BJ (cell line): ENCODE measurements around the gene XYLT1. TPM values are rescaled to one million over a fixed set of nuclear protein-coding genes. Genes with fewer than 3 reads are reported as not detected.

Experiments
- CTCF ChIA-PET: fragments of 350-600 bp; formaldehyde crosslinking; extraction: SDS; loops from one replicate; lab custom pipeline; 2021; ENCODE audit warnings: antibody characterized with exemption, inconsistent platforms; lab: Yijun Ruan, JAX
- POLR2A ChIA-PET: fragments of 300-600 bp; sonication (Branson Sonifier 250); formaldehyde crosslinking; extraction: SDS; loops from one replicate; lab custom pipeline; 2021; ENCODE audit warnings: antibody characterized with exemption; lab: Charles Lee
- DNase-seq: peaks from one replicate; pipeline ENCODE4 v3.0.0-alpha.2; 2011; ENCODE audit warnings: low read depth
- H3K27me3 ChIP-seq: 2 replicates; pipeline ENCODE4 v1.6.0; 2011; ENCODE audit warnings: low read length; ENCODE audit not compliant: control insufficient read depth, insufficient read depth
- H3K36me3 ChIP-seq: 2 replicates; pipeline ENCODE4 v1.5.1; 2011; ENCODE audit warnings: low read length; ENCODE audit not compliant: control insufficient read depth, insufficient read depth
- H3K4me3 ChIP-seq: 2 replicates; pipeline ENCODE4 v1.5.1; 2011; ENCODE audit warnings: low read depth, mild to moderate bottlenecking, control low read depth, low read length
- polyA plus RNA-seq: library from polyadenylated mRNA; depleted of rRNA; stranded (reverse); fragments of >200 nt; gene quantifications from 2 replicates; pipeline ENCODE4 v1.2.3, GENCODE V29; 2011
- TF ChIP-seq, protein P1 (sequence below): IDR thresholded peaks from 2 replicates; pipeline ENCODE4 v1.5.1; 2011; ENCODE audit warnings: low read depth, mild to moderate bottlenecking, control low read depth, inconsistent platforms, low read length, moderate library complexity; ENCODE audit not compliant: insufficient read depth

Gene XYLT1
- polyA plus RNA-seq, 1 experiment, result 15.9 TPM

DNA sequence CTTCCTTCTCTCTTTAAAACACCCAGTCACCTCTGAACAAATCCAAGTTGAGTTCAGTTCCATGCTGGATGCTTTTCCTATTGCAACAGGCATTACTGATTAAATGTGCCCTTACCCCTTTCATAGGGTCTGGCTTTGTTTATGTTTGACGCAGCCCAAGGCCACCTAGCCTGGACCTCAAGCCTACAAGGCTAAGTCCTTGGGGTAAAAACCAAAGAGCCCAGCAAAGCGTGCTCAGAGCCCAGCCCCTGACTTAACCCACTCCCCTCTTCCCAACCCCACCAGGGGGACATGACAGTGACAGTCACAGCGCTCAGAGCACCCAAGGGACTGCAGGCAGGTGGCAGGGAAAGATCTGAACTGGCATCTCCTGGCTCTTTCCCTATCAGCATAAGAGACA lies 200.6 kb downstream of the XYLT1 start:
- CTCF ChIA-PET, result interaction anchor here (0.6 kb wide), 1 partner anchor 197 kb away, joined by 3 read pairs; no protein-coding TSS in a partner anchor

DNA sequence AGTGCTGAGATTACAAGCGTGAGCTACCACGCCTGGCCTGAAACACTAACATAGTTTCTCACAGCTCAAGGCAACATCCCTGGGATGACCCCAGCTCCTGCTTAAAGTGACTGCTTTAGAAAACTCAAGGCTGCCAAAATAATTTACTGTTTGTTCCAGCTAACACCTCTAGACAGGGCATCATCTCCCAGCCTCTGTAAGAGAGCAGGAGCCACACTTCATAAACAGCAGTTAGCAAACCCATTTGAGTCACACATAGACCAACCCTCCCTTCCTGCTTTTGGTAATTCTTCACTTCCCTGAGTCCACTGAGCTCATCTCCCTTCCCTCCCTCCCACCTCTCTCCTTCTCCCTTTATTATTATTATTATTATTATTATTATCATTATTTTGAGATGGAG lies 201.3 kb downstream of the XYLT1 start:
- no peaks in the 10 kb centered on the region for H3K36me3 ChIP-seq
- DNase-seq, result no peak
- no peaks in the 10 kb centered on the region for H3K27me3 ChIP-seq
- ChIA-PET CTCF (interaction anchor here (0.6 kb wide), 1 partner anchor 198 kb away, joined by 3 read pairs; no protein-coding TSS in a partner anchor), POLR2A (no interaction called here)
- H3K4me3 ChIP-seq, result no peak overlapping the region
- TF ChIP-seq, protein P1, sequence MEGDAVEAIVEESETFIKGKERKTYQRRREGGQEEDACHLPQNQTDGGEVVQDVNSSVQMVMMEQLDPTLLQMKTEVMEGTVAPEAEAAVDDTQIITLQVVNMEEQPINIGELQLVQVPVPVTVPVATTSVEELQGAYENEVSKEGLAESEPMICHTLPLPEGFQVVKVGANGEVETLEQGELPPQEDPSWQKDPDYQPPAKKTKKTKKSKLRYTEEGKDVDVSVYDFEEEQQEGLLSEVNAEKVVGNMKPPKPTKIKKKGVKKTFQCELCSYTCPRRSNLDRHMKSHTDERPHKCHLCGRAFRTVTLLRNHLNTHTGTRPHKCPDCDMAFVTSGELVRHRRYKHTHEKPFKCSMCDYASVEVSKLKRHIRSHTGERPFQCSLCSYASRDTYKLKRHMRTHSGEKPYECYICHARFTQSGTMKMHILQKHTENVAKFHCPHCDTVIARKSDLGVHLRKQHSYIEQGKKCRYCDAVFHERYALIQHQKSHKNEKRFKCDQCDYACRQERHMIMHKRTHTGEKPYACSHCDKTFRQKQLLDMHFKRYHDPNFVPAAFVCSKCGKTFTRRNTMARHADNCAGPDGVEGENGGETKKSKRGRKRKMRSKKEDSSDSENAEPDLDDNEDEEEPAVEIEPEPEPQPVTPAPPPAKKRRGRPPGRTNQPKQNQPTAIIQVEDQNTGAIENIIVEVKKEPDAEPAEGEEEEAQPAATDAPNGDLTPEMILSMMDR, result no peak

More for the DNA sequence above, 200.6 kb downstream of the XYLT1 start:
- Histone ChIP-seq H3K27me3 (no peaks in the 10 kb centered on the region), H3K36me3 (no peaks in the 10 kb centered on the region), H3K4me3 (no peak overlapping the region)
- POLR2A ChIA-PET, result no interaction called here
- TF ChIP-seq, protein P1, result no peak
- DNase-seq, result no peak

DNA sequence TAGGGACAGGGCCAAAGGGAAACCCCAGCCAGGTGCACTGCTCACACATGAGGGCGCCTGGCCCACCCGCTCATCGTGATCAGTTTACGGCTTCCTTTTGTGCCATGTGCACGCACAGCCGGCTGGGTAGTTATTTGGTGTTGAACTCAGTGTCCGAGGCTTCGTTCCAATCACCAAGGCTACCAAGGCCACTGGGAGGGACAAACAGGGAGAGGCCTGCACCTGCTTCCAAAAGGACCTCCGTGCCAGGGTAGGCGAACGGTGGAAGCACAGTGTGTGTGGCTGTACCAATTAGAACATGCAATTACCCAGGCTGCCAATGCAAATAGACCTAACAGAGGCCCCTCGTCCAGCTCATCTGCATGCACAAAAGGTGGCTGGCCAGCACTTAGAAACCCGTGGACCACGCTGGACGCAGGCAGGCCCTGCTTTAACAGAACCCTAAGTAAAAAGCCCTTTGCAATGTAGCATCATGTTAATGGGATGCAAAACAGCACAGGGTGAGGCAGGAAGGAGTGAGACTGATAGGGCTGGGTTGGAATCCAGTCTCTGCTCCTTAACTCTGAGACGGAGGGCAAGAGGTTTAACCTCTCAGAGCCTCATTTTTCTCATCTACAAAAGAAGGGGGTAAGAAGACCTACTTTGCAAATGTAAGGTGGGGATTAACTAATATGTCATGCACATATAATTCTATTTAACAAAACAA lies 204.0 kb downstream of the XYLT1 start:
- ChIA-PET CTCF (interaction anchor here (0.9 kb wide), 1 partner anchor 17 kb away, joined by 3 read pairs; no protein-coding TSS in a partner anchor), POLR2A (no interaction called here)
- Histone ChIP-seq H3K4me3 (no peak overlapping the region), H3K36me3 (no peaks in the 10 kb centered on the region), H3K27me3 (no peaks in the 10 kb centered on the region)
- TF ChIP-seq, protein P1, result no peak
- DNase-seq, result no peak

DNA sequence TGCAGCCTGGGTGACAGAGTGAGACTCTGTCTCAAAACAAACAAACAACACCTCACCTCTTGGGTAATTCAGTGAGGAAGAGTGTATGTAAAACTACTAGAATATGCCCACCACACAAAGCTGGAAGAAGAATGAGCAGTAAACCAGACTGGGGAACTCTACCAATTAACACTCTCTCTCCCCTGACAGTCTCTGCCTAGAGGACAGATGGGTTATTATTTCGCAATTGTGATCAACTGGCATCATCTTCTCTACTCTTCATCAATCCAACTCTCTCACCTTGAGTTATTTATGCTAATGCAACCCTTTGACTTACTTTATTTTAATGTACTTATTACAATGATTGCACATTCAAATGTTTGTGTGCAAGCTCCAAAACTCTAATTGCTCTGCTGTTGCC lies 205.6 kb downstream of the XYLT1 start:
- ChIA-PET POLR2A (no interaction called here), CTCF (no interaction called here)
- DNase-seq, result no peak
- H3K4me3 ChIP-seq, result no peak overlapping the region
- TF ChIP-seq, protein P1, result no peak
- no peaks in the 10 kb centered on the region for H3K27me3 ChIP-seq
- H3K36me3 ChIP-seq, result no peaks in the 10 kb centered on the region; the same call in 1 of the 2 replicates

DNA sequence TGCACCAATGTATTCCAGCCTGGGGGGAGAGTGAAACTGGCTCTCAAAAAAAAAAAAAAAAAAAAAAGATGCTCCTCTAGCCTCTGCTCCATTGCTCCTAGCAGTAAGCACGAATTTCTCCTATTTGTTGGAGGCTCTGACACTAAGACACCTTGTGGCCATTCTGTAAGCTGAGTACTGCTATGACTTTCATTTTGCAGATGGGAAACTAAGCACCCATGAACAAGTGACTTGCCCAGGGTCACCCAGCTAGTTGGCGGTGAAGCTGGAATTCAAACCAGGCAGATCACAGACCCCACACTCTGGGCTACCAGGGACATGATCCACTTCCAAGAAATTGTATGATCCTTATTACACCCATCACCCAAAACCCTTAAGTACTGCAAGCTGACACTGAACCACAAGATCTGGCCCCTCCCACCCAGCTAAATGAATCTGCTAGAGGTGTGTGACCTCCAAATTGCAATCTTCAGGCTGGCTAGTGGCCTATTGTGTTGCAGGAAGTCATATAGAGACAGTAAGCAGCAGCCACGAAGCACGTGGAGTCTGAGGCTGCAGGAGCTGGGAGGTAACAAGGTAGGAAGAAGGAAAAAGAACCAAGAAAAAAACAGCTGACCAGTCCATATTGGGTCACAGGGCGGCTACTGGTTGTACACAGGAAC lies 209.4 kb downstream of the XYLT1 start:
- Histone ChIP-seq H3K27me3 (no peaks in the 10 kb centered on the region), H3K4me3 (no peak overlapping the region), H3K36me3 (peaks cover 1% of the 10 kb centered on the region; the same call in 1 of the 2 replicates)
- DNase-seq, result no peak
- ChIA-PET CTCF (interaction anchor here (0.9 to 1.6 kb wide), 5 partner anchors 11 to 61 kb away, joined by 3 to 4 read pairs (median 3); no protein-coding TSS in a partner anchor), POLR2A (no interaction called here)
- TF ChIP-seq, protein P1, result no peak
